Eye (tissue), 1 donor: ENCODE data around the gene ARL9.

Experiments
- DNase-seq: peaks from one replicate; pipeline ENCODE4 v3.0.0-alpha.2; 2015

The ARL9 gene

DNA sequence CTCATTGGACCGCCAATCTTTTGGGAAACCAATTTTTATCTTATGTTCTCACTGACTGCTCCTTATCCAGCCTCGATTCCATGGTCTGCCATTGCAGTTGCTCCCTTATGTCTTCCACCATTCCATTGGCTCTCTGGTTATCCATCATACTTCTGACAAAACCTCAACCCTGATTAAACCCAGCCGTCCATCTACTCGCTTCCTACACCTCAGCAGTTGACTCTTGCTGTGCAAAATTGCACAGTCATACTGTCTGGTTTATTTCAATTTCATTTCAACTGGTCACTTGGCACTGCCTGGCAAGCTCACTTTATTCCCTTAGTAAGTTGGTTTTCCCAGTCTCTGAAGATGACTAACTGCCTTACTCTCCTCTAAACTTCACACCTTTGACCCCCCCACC, 26.2 kb downstream of the ARL9 start:
- no peak for DNase-seq

GRCh38 chr4:56532239-56532638, 26.6 kb downstream of the ARL9 start:
- DNase-seq, result no peak

DNA sequence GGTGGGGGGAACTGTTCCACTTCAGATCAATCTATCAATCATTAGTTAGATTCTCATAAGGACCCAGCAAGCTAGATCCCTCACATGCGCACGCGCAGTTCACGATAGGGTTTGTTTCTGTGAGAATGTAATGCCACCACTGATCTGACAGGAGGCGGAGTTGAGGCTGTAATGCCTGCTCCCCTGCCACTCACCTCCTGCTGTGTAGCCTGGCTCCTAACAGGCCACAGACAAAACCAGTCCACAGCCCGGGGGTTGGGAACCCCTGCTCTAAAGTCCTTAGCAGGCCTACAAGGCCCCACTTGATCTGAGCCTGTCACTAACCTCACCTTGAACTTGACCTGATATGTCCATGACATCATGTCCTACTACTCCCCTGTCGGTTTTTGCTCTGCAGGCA, 30.3 kb downstream of the ARL9 start:
- no peak for DNase-seq

- DNase-seq, result no peak
Observed at GRCh38 chr4:56537147-56537546, 31.6 kb downstream of the ARL9 start.

- no peak for DNase-seq
Observed at GRCh38 chr4:56540826-56541225, 35.2 kb downstream of the ARL9 start.

DNA sequence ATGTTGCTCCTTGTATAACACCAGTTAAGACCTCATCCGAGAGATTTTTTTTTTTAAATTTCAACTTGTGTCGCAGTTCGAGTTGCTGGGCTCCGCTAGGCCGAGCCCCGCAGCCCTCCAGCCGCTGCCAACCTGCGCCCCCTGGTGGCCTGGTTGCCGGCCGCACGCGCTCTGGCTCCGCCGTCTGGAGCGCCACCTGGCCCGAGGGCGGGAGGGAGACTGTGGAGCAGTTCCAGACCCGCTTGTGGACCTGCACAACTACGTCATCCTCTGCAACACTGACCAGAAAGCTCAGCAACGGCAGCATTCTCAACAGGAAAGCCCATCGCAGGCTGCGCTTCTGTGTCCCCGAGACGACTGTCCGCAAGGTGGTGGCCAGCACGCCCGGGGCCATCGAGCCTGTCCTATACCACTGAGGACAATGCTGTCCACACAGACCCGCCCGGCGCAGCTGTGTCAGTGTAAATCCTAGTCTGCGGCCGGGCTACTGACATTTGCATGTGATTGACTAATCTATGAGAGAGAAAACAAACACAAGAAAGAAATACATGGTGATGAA, 39.1 kb downstream of the ARL9 start:
- DNase-seq, result peak; percentile 94

- no peak for DNase-seq
Observed at GRCh38 chr4:56550642-56551041, 45.1 kb downstream of the ARL9 start.

- no peak for DNase-seq
Observed at GRCh38 chr4:56551516-56551915, 45.9 kb downstream of the ARL9 start.

- no peak for DNase-seq
Observed at GRCh38 chr4:56552273-56552672, 46.7 kb downstream of the ARL9 start.

GRCh38 chr4:56570041-56570440, 64.5 kb downstream of the ARL9 start:
- DNase-seq, result no peak
